D721Med (cell line): ENCODE measurements around the gene PTPRS.
"Not testable (repeated sequence)": the region's sequence is repeated elsewhere in the genome, so short reads cannot be mapped to it uniquely, and the experiment has no call there.

ENCODE experiments used
- DNase-seq: peaks from one replicate; pipeline ENCODE4 v3.0.0; 2011; ENCODE audit warnings: low spot score; ENCODE audit not compliant: insufficient read length
- FAIRE-seq: peaks from 2 replicates; lab custom pipeline; 2011; peaks lifted over from hg19 to GRCh38; lab: Jason Lieb, UNC
- TF ChIP-seq, protein P1 (sequence below): IDR thresholded peaks from 2 replicates; pipeline ENCODE4 v1.5.1; 2012; ENCODE audit warnings: mild to moderate bottlenecking, control low read depth; ENCODE audit not compliant: insufficient read depth; ENCODE audit errors: missing control alignments

Gene PTPRS

GRCh38 chr19:5340637-5341447 lies at the start of gene PTPRS:
PTPRS (minus strand) TSS chr19:5340812; CDS start chr19:5286140, 54,672 bp downstream.
- peak; percentile 96 for DNase-seq
- FAIRE-seq, result no peak
- TF ChIP-seq, protein P1, sequence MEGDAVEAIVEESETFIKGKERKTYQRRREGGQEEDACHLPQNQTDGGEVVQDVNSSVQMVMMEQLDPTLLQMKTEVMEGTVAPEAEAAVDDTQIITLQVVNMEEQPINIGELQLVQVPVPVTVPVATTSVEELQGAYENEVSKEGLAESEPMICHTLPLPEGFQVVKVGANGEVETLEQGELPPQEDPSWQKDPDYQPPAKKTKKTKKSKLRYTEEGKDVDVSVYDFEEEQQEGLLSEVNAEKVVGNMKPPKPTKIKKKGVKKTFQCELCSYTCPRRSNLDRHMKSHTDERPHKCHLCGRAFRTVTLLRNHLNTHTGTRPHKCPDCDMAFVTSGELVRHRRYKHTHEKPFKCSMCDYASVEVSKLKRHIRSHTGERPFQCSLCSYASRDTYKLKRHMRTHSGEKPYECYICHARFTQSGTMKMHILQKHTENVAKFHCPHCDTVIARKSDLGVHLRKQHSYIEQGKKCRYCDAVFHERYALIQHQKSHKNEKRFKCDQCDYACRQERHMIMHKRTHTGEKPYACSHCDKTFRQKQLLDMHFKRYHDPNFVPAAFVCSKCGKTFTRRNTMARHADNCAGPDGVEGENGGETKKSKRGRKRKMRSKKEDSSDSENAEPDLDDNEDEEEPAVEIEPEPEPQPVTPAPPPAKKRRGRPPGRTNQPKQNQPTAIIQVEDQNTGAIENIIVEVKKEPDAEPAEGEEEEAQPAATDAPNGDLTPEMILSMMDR, result no peak

GRCh38 chr19:5389353-5389752 lies 48.7 kb upstream of the PTPRS start:
- TF ChIP-seq, protein P1, result no peak
- DNase-seq, result no peak
- no peak for FAIRE-seq

GRCh38 chr19:5387472-5387871 lies 46.9 kb upstream of the PTPRS start:
- TF ChIP-seq, protein P1, result no peak
- DNase-seq (peak; percentile 1), FAIRE-seq (no peak)

GRCh38 chr19:5386841-5387240 lies 46.2 kb upstream of the PTPRS start:
- no peak for FAIRE-seq
- DNase-seq, result no peak
- TF ChIP-seq, protein P1, result no peak

GRCh38 chr19:5381197-5381596 lies 40.6 kb upstream of the PTPRS start:
- DNase-seq, FAIRE-seq: not testable (repeated sequence)

- TF ChIP-seq, protein P1, result no peak
- no peak for DNase-seq
- no peak for FAIRE-seq
Measured at GRCh38 chr19:5380215-5380919, 39.8 kb upstream of the PTPRS start.

- no peak for FAIRE-seq
Measured at GRCh38 chr19:5376928-5377327, 36.3 kb upstream of the PTPRS start.

More at GRCh38 chr19:5376928-5377327, 36.3 kb upstream of the PTPRS start:
- DNase-seq, result no peak
- TF ChIP-seq, protein P1, result no peak
